Right forelimb (tissue), 1 donor: Measurements from ENCODE around the gene SPACA7.

Experiments
- DNase-seq: peaks from one replicate; pipeline ENCODE4 v3.0.0-alpha.2; 2018

Gene SPACA7

DNA sequence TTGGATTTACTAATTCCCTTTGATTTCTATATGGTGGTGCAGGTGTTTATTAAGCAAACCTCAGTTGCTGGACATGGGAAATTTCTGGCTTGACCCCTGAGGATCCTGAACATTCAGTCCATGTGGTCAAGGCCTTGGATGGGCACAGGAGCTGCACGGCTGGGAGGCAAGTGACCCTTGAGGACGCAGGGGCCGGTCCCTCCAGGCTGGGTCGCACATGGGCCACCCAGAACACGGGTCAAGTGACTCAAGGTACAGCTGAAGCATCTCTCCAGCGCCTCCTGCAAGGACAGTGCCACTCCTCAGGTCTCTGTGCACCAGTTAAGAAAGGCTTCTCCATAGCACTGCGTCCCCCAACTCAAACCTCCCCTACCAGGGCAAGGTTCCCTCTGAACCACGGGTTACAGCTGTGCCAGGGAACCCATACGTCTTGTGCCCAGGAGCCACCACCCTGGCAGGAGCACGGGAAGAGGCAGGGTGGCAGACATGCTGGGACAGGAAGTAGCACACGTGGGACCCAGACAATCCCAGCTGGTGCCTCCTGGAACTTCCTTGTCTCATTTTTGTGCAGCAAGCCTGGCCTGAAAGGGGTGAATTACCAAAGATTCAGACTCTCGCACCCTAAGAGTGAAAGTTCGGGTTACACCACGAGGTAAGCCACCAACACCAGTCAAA is 93.1 kb downstream of the SPACA7 start:
- no peak for DNase-seq

DNA sequence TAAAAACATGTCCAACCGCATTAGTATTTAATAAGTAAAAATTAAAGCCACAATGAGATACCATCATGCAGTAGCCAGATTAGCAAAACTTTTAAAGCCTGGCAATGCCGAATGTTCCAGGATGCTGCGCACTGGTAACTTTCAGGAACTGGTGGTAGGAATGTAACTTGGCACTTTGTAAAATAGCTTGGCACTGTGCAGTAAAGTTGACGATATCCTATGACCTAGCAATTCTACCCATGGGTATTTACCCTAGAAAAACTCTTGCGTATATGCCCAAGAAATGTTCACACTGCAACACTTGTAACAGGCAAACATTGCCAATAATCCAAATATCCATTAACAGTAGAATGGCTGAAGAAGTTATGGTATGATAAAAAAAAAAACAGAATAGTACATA is 97.7 kb downstream of the SPACA7 start:
- no peak for DNase-seq

DNA sequence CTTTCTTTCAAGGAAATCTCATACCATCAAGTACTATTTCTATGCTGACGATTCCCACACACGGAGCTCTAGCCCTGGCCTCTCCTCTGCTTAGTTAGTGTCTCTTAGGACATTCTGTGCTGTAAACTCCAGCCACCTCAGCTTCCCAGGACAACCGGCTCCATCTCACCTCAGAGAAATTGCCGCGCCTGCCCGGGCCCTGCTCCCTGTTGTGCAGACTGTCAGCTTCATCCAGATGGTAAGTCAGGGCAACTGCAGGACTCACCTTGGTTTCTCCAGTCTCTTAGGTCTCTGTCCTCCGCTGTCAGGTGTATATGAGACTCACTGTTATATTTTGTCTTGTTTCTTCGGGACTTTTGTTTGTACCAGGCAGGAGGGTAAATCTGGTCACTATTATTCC is 98.7 kb downstream of the SPACA7 start:
- no peak for DNase-seq

GRCh38 chr13:112475889-112476288 is 99.7 kb downstream of the SPACA7 start:
- DNase-seq = no peak

DNA sequence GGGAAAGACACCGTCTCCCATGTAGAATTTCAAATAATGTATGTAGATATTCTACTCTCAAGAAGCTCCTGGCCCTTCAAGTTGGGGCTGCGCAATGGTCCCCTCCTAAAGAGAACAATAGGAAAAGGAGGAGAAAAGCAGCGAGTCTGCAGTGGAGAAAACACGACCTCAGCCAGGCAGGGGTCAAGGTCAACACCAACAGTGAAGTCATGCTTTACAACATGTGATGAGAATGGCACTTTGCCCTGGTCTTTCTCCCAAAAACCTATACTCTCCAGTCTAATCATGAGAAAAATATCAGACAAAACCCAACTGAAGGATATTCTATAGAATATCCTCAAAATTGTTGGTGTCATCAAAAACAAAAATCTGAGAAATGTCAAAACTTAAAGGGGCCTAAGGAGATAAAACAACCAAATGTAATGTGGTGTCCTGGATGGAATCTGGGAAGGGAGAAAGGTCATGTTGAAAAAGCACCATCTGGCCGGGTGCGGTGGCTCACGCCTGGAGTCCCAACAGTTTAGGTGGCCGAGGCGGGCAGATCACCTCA is 101.0 kb downstream of the SPACA7 start:
- no peak for DNase-seq

DNA sequence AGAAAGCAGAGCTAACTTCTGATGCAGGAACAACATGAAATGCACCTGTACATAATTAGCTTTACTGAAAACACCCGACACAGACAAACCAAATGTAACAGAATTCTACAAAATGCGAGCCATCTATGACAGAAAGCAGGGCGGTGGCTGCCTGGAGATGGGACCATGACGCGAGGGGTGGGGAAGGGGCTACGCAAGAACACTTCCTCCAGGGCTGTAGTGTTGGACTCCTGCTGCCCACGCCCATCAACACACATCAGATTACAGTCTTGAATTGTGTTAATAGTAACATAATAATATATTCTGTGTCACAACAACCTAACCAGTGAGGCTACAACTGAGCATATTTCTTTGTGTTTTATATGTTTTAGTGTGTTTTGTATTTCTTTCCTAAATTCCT is 103.2 kb downstream of the SPACA7 start:
- no peak for DNase-seq

GRCh38 chr13:112481458-112481857 is 105.3 kb downstream of the SPACA7 start:
- DNase-seq = no peak

DNA sequence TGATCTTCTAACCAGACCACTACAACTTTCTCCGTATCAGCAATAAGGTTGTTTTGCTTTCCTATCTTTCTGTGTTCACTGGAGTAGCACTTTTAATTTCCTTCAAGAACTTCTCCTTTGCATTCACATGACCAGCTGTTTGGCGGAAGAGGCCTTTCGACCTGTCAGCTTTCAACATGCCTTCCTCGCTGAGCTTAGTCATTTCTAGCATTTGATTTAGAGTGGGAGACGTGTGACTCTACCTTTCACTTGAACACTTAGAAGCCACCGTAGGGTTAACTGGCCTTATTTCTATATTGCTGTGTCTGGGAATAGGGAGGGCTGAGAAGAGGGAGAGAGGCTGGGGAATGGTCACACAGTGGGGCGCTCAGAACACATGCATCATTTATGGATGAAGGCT is 107.1 kb downstream of the SPACA7 start:
- DNase-seq = no peak
